HCT116 (cell line): Measurements from ENCODE around the gene MRPL20.

Experiments used
- CBX3 ChIP-seq: IDR thresholded peaks from 2 replicates; pipeline ENCODE4 v1.6.1; 2012; ENCODE audit warnings: low read depth
- CEBPB ChIP-seq: IDR thresholded peaks from 2 replicates; pipeline ENCODE4 v1.6.1; 2012; ENCODE audit warnings: low read depth
- EZH2 ChIP-seq: fragments of 200-600 bp; sonication (generic); IDR thresholded peaks from 2 replicates; pipeline ENCODE4 v1.6.1; 2017; ENCODE audit warnings: antibody characterized with exemption, mixed run types
- JUND ChIP-seq: IDR thresholded peaks from 2 replicates; pipeline ENCODE4 v1.6.1; 2012
- MAX ChIP-seq: IDR thresholded peaks from 2 replicates; pipeline ENCODE4 v1.6.1; 2012
- POLR2A ChIP-seq: IDR thresholded peaks from 2 replicates; pipeline ENCODE4 v1.7.0; 2011; ENCODE audit warnings: borderline replicate concordance; ENCODE audit not compliant: insufficient read depth, insufficient read length; ENCODE audit errors: extremely low read depth
- POLR2AphosphoS5 ChIP-seq: IDR thresholded peaks from 2 replicates; pipeline ENCODE4 v1.6.1; 2011; ENCODE audit warnings: mild to moderate bottlenecking, low read depth, low read length, moderate library complexity
- RAD21 ChIP-seq: IDR thresholded peaks from 2 replicates; pipeline ENCODE4 v1.6.1; 2012; ENCODE audit warnings: low read depth, mild to moderate bottlenecking
- TCF7L2 ChIP-seq: IDR thresholded peaks from 2 replicates; pipeline ENCODE4 v1.7.0; 2011; ENCODE audit warnings: borderline replicate concordance, inconsistent platforms; ENCODE audit not compliant: insufficient read depth, insufficient read length; ENCODE audit errors: extremely low read depth
- ZFX ChIP-seq: fragments of 450-650 bp; IDR thresholded peaks from 2 replicates; pipeline ENCODE4 v1.6.1; 2017
- ZNF274 ChIP-seq: fragments of 200-500 bp; sonication (Bioruptor generic); IDR thresholded peaks from 2 replicates; pipeline ENCODE4 v1.6.1; 2014; ENCODE audit warnings: mild to moderate bottlenecking, low read depth, low read length, inconsistent platforms
- TF ChIP-seq, protein P1 (sequence below), 3 experiments: fragments of 200-600 bp in 1 of 3; sonication (generic) in 1 of 3; IDR thresholded peaks in 2 of 3; conservative IDR thresholded peaks in 1 of 3; 2 replicates each; pipeline ENCODE4 v1.5.1; 2012 to 2017; ENCODE audit warnings: low read depth in 2 of 3, low read length in 2 of 3, antibody characterized with exemption in 1 of 3, borderline replicate concordance in 1 of 3, control low read depth in 1 of 3, mild to moderate bottlenecking in 1 of 3, mixed read lengths in 1 of 3, mixed run types in 1 of 3, moderate library complexity in 1 of 3; ENCODE audit not compliant: insufficient read depth in 1 of 3

- TF ChIP-seq, protein P1, sequence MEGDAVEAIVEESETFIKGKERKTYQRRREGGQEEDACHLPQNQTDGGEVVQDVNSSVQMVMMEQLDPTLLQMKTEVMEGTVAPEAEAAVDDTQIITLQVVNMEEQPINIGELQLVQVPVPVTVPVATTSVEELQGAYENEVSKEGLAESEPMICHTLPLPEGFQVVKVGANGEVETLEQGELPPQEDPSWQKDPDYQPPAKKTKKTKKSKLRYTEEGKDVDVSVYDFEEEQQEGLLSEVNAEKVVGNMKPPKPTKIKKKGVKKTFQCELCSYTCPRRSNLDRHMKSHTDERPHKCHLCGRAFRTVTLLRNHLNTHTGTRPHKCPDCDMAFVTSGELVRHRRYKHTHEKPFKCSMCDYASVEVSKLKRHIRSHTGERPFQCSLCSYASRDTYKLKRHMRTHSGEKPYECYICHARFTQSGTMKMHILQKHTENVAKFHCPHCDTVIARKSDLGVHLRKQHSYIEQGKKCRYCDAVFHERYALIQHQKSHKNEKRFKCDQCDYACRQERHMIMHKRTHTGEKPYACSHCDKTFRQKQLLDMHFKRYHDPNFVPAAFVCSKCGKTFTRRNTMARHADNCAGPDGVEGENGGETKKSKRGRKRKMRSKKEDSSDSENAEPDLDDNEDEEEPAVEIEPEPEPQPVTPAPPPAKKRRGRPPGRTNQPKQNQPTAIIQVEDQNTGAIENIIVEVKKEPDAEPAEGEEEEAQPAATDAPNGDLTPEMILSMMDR (IDR thresholded peaks at IDR 0.05 in 2 of 3, conservative IDR thresholded peaks at IDR 0.05 in 1 of 3; ENCODE audit: borderline replicate concordance in 1 of 3, insufficient read depth in 1 of 3, low read depth in 2 of 3, low read length in 2 of 3) = no peak
- TF ChIP-seq EZH2 = no peak
- TF ChIP-seq RAD21 = no peak
- no peak for TF ChIP-seq ZFX
- TF ChIP-seq CEBPB = no peak
- TF ChIP-seq POLR2AphosphoS5 = no peak
- no peak for TF ChIP-seq JUND
- TF ChIP-seq TCF7L2 = no peak
- no peak for TF ChIP-seq ZNF274
- TF ChIP-seq CBX3 = no peak
- no peak for TF ChIP-seq MAX
- TF ChIP-seq POLR2A = no peak
Measured at GRCh38 chr1:1434824-1435105, 27.7 kb upstream of the MRPL20 start.
